H9 (cell line): ENCODE results near the gene HS6ST1. TPM values are rescaled to one million over a fixed set of nuclear protein-coding genes. Genes with fewer than 3 reads are reported as not detected.

Experiments
- DNase-seq: peaks from one replicate; pipeline ENCODE4 v3.0.0-alpha.2; 2017
- H2AFZ ChIP-seq: one replicate; pipeline ENCODE4 v1.6.1; 2013; ENCODE audit warnings: mild to moderate bottlenecking, low read length, control low read depth, moderate library complexity
- H2AK5ac ChIP-seq: 2 replicates; pipeline ENCODE4 v1.6.1; 2013; ENCODE audit warnings: low read length, control low read depth, mixed read lengths; ENCODE audit not compliant: insufficient read length
- H2BK120ac ChIP-seq: one replicate; pipeline ENCODE4 v1.6.1; 2013; ENCODE audit warnings: low read depth, mild to moderate bottlenecking, low read length, control low read depth, inconsistent platforms; ENCODE audit not compliant: poor library complexity, severe bottlenecking
- H2BK12ac ChIP-seq: 2 replicates; pipeline ENCODE4 v1.6.1; 2013; ENCODE audit warnings: low read length, control low read depth, mixed read lengths, low read depth; ENCODE audit not compliant: insufficient read length
- H2BK15ac ChIP-seq: 2 replicates; pipeline ENCODE4 v1.6.1; 2013; ENCODE audit warnings: low read depth, low read length, control low read depth
- H2BK20ac ChIP-seq: one replicate; pipeline ENCODE4 v1.6.1; 2013; ENCODE audit warnings: low read depth, mild to moderate bottlenecking, low read length, control low read depth, inconsistent platforms; ENCODE audit not compliant: poor library complexity, severe bottlenecking
- H2BK5ac ChIP-seq: 2 replicates; pipeline ENCODE4 v1.6.1; 2013; ENCODE audit warnings: low read length, control low read depth, mixed read lengths; ENCODE audit not compliant: insufficient read length
- H3K14ac ChIP-seq: 2 replicates; pipeline ENCODE4 v1.6.1; 2013; ENCODE audit warnings: low read length, control low read depth; ENCODE audit not compliant: insufficient read depth
- H3K18ac ChIP-seq: 2 replicates; pipeline ENCODE4 v1.6.1; 2013; ENCODE audit warnings: low read depth, mild to moderate bottlenecking, mixed read lengths, low read length, control low read depth; ENCODE audit not compliant: insufficient read length
- H3K23ac ChIP-seq: 2 replicates; pipeline ENCODE4 v1.6.1; 2013; ENCODE audit warnings: low read length, control low read depth, mixed read lengths, low read depth; ENCODE audit not compliant: insufficient read length
- H3K23me2 ChIP-seq: 2 replicates; pipeline ENCODE4 v1.6.1; 2013; ENCODE audit warnings: low read depth, mild to moderate bottlenecking, mixed read lengths, low read length, control low read depth; ENCODE audit not compliant: insufficient read length, poor library complexity, severe bottlenecking
- H3K27ac ChIP-seq: 2 replicates; pipeline ENCODE4 v1.5.1; 2013; ENCODE audit warnings: low read length, control low read depth, mixed read lengths, low read depth; ENCODE audit not compliant: insufficient read length
- H3K27me3 ChIP-seq: 2 replicates; pipeline ENCODE4 v1.6.1; 2013; ENCODE audit warnings: low read length, control low read depth, inconsistent platforms; ENCODE audit not compliant: insufficient read depth
- H3K4ac ChIP-seq: 2 replicates; pipeline ENCODE4 v1.6.1; 2013; ENCODE audit warnings: low read depth, mild to moderate bottlenecking, control low read depth, inconsistent platforms, low read length, moderate library complexity
- H3K4me1 ChIP-seq: 2 replicates; pipeline ENCODE4 v1.6.1; 2013; ENCODE audit warnings: low read length, control low read depth, inconsistent platforms; ENCODE audit not compliant: insufficient read depth
- H3K4me2 ChIP-seq: 2 replicates; pipeline ENCODE4 v1.6.1; 2013; ENCODE audit warnings: low read length, control low read depth, mixed read lengths; ENCODE audit not compliant: insufficient read length, insufficient read depth
- H3K56ac ChIP-seq: 2 replicates; pipeline ENCODE4 v1.6.1; 2013; ENCODE audit warnings: low read depth, mild to moderate bottlenecking, mixed read lengths, low read length, control low read depth; ENCODE audit not compliant: insufficient read length
- H3K79me1 ChIP-seq: 2 replicates; pipeline ENCODE4 v1.6.1; 2013; ENCODE audit warnings: low read depth, mild to moderate bottlenecking, moderate library complexity, low read length, control low read depth, inconsistent platforms; ENCODE audit not compliant: insufficient read depth, poor library complexity, severe bottlenecking
- H3K79me2 ChIP-seq: 2 replicates; pipeline ENCODE4 v1.6.1; 2013; ENCODE audit warnings: low read length, control low read depth, inconsistent platforms; ENCODE audit not compliant: insufficient read depth
- H3K9ac ChIP-seq: 2 replicates; pipeline ENCODE4 v1.6.1; 2013; ENCODE audit warnings: low read length, control low read depth, mixed read lengths; ENCODE audit not compliant: insufficient read length; ENCODE audit errors: extremely low read depth
- H3K9me3 ChIP-seq: one replicate; pipeline ENCODE4 v1.6.1; 2013; ENCODE audit warnings: low read depth, low read length, inconsistent platforms; ENCODE audit not compliant: control insufficient read depth
- H3T11ph ChIP-seq: one replicate; pipeline ENCODE4 v1.6.1; 2013; ENCODE audit warnings: mild to moderate bottlenecking, low read length, control low read depth, inconsistent platforms
- H4K20me1 ChIP-seq: one replicate; pipeline ENCODE4 v1.6.1; 2013; ENCODE audit not compliant: control insufficient read depth, insufficient read length, insufficient read depth
- H4K5ac ChIP-seq: 2 replicates; pipeline ENCODE4 v1.6.1; 2013; ENCODE audit warnings: low read depth, mild to moderate bottlenecking, mixed read lengths, low read length, control low read depth; ENCODE audit not compliant: insufficient read length
- H4K8ac ChIP-seq: replicated peaks from 2 replicates; pipeline ENCODE4 v1.6.1; 2013; ENCODE audit warnings: low read length, control low read depth, mixed read lengths, low read depth; ENCODE audit not compliant: insufficient read length
- H4K91ac ChIP-seq: 2 replicates; pipeline ENCODE4 v1.6.1; 2013; ENCODE audit warnings: low read depth, mild to moderate bottlenecking, moderate library complexity, mixed read lengths, low read length, control low read depth; ENCODE audit not compliant: insufficient read length
- H3K27ac Mint-ChIP-seq, 3 experiments: 2 replicates in 2 of 3; 3 replicates in 1 of 3; pipeline ENCODE4 v1.8.0; 2020 to 2021; ENCODE audit warnings: mixed read lengths in 3 of 3, mild to moderate bottlenecking in 1 of 3, moderate library complexity in 1 of 3
- H3K27me3 Mint-ChIP-seq: 2 replicates; pipeline ENCODE4 v1.8.0; 2021; ENCODE audit warnings: low read depth, mild to moderate bottlenecking, moderate library complexity, mixed read lengths
- H3K36me3 Mint-ChIP-seq, 3 experiments: 2 replicates in 2 of 3; 3 replicates in 1 of 3; pipeline ENCODE4 v1.8.0; 2020 to 2021; ENCODE audit warnings: low read depth in 3 of 3, mixed read lengths in 3 of 3; ENCODE audit not compliant: insufficient read depth in 1 of 3
- H3K4me1 Mint-ChIP-seq, 2 experiments: 2 replicates each; pipeline ENCODE4 v1.8.0; 2020; ENCODE audit warnings: mixed read lengths in 2 of 2
- H3K4me3 Mint-ChIP-seq, 2 experiments: 2 replicates in 1 of 2; 3 replicates in 1 of 2; pipeline ENCODE4 v1.8.0; 2020 to 2021; ENCODE audit warnings: mild to moderate bottlenecking in 2 of 2, mixed read lengths in 2 of 2, moderate library complexity in 1 of 2
- H3K9me3 Mint-ChIP-seq, 2 experiments: 2 replicates in 1 of 2; 3 replicates in 1 of 2; pipeline ENCODE4 v1.8.0; 2020; ENCODE audit warnings: mild to moderate bottlenecking in 2 of 2, mixed read lengths in 2 of 2, moderate library complexity in 1 of 2
- WGBS: extraction: QIAGEN DNeasy Blood & Tissue Kit; methylation state at CpG from one replicate; pipeline ENCODE4 v1.1.7; 2013; ENCODE audit warnings: missing lambda C conversion rate, low lambda C conversion rate, mixed read lengths; ENCODE audit not compliant: insufficient read length; ENCODE audit errors: extremely low coverage; 5-methylcytosine and 5-hydroxymethylcytosine counted together
- total RNA-seq: library from RNA; stranded (reverse); gene quantifications from 2 replicates; pipeline ENCODE4 v1.2.1, GENCODE V29; 2021
- TF ChIP-seq, protein P1 (sequence below): fragments of 200-600 bp; sonication (generic); conservative IDR thresholded peaks from 3 replicates; pipeline ENCODE4 v1.8.0; 2021; ENCODE audit warnings: antibody characterized with exemption, mild to moderate bottlenecking

The HS6ST1 gene
- total RNA-seq, 1 experiment from 2014 or later = 60.2 TPM

GRCh38 chr2:128270672-128271596 lies 47.7 kb downstream of the HS6ST1 start:
- Histone ChIP-seq H3K79me2 (peaks cover 2% of the 10 kb centered on the region; the same call in 1 of the 2 replicates), H2BK15ac (no peak overlapping the region), H2BK20ac (no peak overlapping the region), H3K27ac (no peak overlapping the region), H3K4me1 (no peaks in the 10 kb centered on the region), H2BK12ac (no peak overlapping the region), H3T11ph (no peak overlapping the region), H3K14ac (no peak overlapping the region; the same call in 1 of the 2 replicates), H3K9me3 (no peaks in the 10 kb centered on the region), H3K4me2 (no peak overlapping the region), H3K4ac (no peak overlapping the region), H2AK5ac (no peak overlapping the region), H3K56ac (no peak overlapping the region), H2BK5ac (no peak overlapping the region), H2AFZ (no peak overlapping the region), H3K23me2 (no peaks in the 10 kb centered on the region), H4K20me1 (no peaks in the 10 kb centered on the region), H3K27me3 (no peaks in the 10 kb centered on the region), H4K8ac (no peak overlapping the region), H3K9ac (no peak overlapping the region), H3K79me1 (no peaks in the 10 kb centered on the region), H4K5ac (no peak overlapping the region), H4K91ac (no peak overlapping the region), H2BK120ac (no peak overlapping the region), H3K23ac (no peak overlapping the region), H3K18ac (no peak overlapping the region)
- H3K4me1 Mint-ChIP-seq = 0 out of 4 replicates have a peak, but pooled peaks cover 0 to 2% of the 10 kb centered on the region in 2 experiments
- WGBS = no CpG with 5 or more reads among the region's 18 CpGs
- TF ChIP-seq, protein P1, sequence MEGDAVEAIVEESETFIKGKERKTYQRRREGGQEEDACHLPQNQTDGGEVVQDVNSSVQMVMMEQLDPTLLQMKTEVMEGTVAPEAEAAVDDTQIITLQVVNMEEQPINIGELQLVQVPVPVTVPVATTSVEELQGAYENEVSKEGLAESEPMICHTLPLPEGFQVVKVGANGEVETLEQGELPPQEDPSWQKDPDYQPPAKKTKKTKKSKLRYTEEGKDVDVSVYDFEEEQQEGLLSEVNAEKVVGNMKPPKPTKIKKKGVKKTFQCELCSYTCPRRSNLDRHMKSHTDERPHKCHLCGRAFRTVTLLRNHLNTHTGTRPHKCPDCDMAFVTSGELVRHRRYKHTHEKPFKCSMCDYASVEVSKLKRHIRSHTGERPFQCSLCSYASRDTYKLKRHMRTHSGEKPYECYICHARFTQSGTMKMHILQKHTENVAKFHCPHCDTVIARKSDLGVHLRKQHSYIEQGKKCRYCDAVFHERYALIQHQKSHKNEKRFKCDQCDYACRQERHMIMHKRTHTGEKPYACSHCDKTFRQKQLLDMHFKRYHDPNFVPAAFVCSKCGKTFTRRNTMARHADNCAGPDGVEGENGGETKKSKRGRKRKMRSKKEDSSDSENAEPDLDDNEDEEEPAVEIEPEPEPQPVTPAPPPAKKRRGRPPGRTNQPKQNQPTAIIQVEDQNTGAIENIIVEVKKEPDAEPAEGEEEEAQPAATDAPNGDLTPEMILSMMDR = no peak
- peaks cover 0 to 7% of the 10 kb centered on the region in 2 experiments; a peak in 1 of 5 replicates for H3K9me3 Mint-ChIP-seq
- peaks cover 17 to 37% (median 28%) of the 10 kb centered on the region in 3 experiments for H3K36me3 Mint-ChIP-seq
- peak overlapping the region in 2 of 3 experiments; percentile 64 to 76; a peak in 3 of 7 replicates for H3K27ac Mint-ChIP-seq
- no peaks in the 10 kb centered on the region for H3K27me3 Mint-ChIP-seq
- peak; percentile 25 for DNase-seq
- no peak overlapping the region for H3K4me3 Mint-ChIP-seq
